Body of pancreas (tissue), 4 donors: Measurements from ENCODE around the gene SORCS1.

ENCODE experiments used
- CTCF ChIP-seq, 7 experiments: fragments of 450-650 bp in 4 of 7; fragments of 200-600 bp in 3 of 7; sonication (generic) in 3 of 7; IDR thresholded peaks; one replicate each; pipeline ENCODE4 v1.5.1; 2016 to 2019; ENCODE audit warnings: antibody characterized with exemption in 7 of 7
- POLR2A ChIP-seq, 3 donors: fragments of 450-650 bp; IDR thresholded peaks; one replicate each; pipeline ENCODE4 v1.6.1; 2016; ENCODE audit warnings: antibody characterized with exemption in 3 of 3, mild to moderate bottlenecking in 2 of 3

GRCh38 chr10:106563384-106563783 lies 601.1 kb downstream of the SORCS1 start:
- TF ChIP-seq CTCF (IDR thresholded peaks at IDR 0.05) (no peak), POLR2A (IDR thresholded peaks at IDR 0.05) (no peak)
